ENCODE results near the gene AK2.

- TF ChIP-seq RAD21 (IDR thresholded peaks at IDR 0.05; ENCODE audit: low read depth): no peak
- no peak for TF ChIP-seq YY1 (IDR thresholded peaks at IDR 0.05; ENCODE audit: low read depth)
- no peak for TF ChIP-seq REST (IDR thresholded peaks at IDR 0.05; ENCODE audit: low read depth)
- no peak for TF ChIP-seq EP300 (IDR thresholded peaks at IDR 0.05; ENCODE audit: borderline replicate concordance)
- no peak for TF ChIP-seq FOXM1 (IDR thresholded peaks at IDR 0.05; ENCODE audit: borderline replicate concordance, low read depth)
- TF ChIP-seq MAX (IDR thresholded peaks at IDR 0.05): no peak
- no peak for TF ChIP-seq TAF1 (IDR thresholded peaks at IDR 0.05; ENCODE audit: low read depth)
- TF ChIP-seq ZBTB7A (IDR thresholded peaks at IDR 0.05; ENCODE audit: low read depth): no peak
- TF ChIP-seq USF1 (IDR thresholded peaks at IDR 0.05): no peak
- no peak for TF ChIP-seq EGR1 (IDR thresholded peaks at IDR 0.05)
- TF ChIP-seq TCF12 (IDR thresholded peaks at IDR 0.05; ENCODE audit: low read depth): no peak
Observed at GRCh38 chr1:33047290-33047689, 10.6 kb upstream of the AK2 start.

Measured in Ishikawa (cell line).